Measurements from ENCODE around the gene EIPR1. TPM values are rescaled to one million over a fixed set of nuclear protein-coding genes. Genes with fewer than 3 reads are reported as not detected.

EIPR1 gene
- total RNA-seq, 4 donors from 2014 or later = 13.1 to 41.0 (median 27.4) TPM

DNA sequence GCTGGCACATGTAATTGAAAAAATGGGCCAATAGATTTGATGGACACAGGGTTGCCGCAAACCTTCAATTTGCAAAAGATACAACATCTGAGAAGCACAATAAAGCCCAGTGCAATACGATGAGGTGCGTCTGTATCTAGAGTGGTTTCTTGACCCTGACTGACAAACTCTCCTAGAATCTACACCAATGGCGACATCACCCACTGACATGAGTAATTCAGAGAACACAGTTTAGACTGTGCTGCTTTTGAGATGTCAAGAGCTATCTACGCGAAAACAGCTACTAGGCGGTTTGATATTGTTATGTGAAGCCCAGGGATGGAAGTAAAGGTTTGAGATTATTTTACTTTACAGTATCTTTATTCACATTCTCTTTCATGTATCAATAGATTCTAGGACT lies 104.9 kb downstream of the EIPR1 start:
- TF ChIP-seq, protein P1, sequence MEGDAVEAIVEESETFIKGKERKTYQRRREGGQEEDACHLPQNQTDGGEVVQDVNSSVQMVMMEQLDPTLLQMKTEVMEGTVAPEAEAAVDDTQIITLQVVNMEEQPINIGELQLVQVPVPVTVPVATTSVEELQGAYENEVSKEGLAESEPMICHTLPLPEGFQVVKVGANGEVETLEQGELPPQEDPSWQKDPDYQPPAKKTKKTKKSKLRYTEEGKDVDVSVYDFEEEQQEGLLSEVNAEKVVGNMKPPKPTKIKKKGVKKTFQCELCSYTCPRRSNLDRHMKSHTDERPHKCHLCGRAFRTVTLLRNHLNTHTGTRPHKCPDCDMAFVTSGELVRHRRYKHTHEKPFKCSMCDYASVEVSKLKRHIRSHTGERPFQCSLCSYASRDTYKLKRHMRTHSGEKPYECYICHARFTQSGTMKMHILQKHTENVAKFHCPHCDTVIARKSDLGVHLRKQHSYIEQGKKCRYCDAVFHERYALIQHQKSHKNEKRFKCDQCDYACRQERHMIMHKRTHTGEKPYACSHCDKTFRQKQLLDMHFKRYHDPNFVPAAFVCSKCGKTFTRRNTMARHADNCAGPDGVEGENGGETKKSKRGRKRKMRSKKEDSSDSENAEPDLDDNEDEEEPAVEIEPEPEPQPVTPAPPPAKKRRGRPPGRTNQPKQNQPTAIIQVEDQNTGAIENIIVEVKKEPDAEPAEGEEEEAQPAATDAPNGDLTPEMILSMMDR (IDR thresholded peaks at IDR 0.05) = no peak
- TF ChIP-seq POLR2AphosphoS5 (IDR thresholded peaks at IDR 0.05) (no peak), POLR2A (IDR thresholded peaks at IDR 0.05) (no peak), EP300 (IDR thresholded peaks at IDR 0.05; ENCODE audit: low read depth) (no peak)

DNA sequence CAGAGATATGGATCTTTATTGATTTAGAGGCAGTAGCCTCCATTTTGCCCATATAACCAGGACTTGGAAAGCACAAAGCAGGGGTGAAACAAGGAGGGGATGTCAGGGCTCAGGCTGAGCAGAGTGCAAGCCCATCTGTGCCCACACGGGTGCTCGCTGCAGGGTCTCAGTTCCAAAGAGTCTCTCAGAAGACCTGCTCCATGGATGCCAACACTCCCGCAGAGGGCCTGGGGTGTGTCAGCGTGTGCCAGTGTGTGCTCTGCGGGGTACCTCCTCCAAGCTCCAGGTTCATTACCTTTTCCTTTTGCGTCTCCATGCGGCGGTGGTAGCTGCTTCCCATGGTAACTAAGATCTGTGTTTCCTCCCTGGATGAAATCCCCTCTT lies 107.5 kb downstream of the EIPR1 start:
- Histone ChIP-seq H3K9me3 (no peaks in the 10 kb centered on the region), H3K4me1 (no peaks in the 10 kb centered on the region), H3K4me3 (no peak overlapping the region), H3K27me3 (no peaks in the 10 kb centered on the region), H3K36me3 (no peaks in the 10 kb centered on the region), H3K27ac (no peak overlapping the region)
- in situ Hi-C loops (cut with MboI; ENCODE audit: low pct_ligation_motif_present in 1 of 4, low pct_unique_long_range_greater_than_20kb in 1 of 4, low sequenced_read_pairs in 3 of 4) (no loop called here), intact Hi-C loops (cut with DNase I; ENCODE audit: low total_unique reads) (no loop called here)
- TF ChIP-seq EP300 (IDR thresholded peaks at IDR 0.05; ENCODE audit: low read depth) = no peak
- no peak for DNase-seq
- WGBS, 2 donors (ENCODE audit: low coverage in 1 of 2) = 100% methylated on average over 8 of the region's 8 CpGs; no CpG with 5 or more reads in 1 of the 2 donors

More for the DNA sequence above, 104.9 kb downstream of the EIPR1 start:
- H3K4me3 ChIP-seq = no peak overlapping the region
- no peaks in the 10 kb centered on the region for H3K4me1 ChIP-seq
- H3K9me3 ChIP-seq = peaks cover 0 to 4% of the 10 kb centered on the region in 2 donors
- intact Hi-C loops (cut with DNase I; ENCODE audit: low total_unique reads) = no loop called here
- in situ Hi-C loops (cut with MboI; ENCODE audit: low pct_ligation_motif_present in 1 of 4, low pct_unique_long_range_greater_than_20kb in 1 of 4, low sequenced_read_pairs in 3 of 4) = no loop called here
- WGBS, 2 donors (ENCODE audit: low coverage in 1 of 2) = 97 to 100% methylated on average over 4 to 7 of the region's 7 CpGs
- H3K27ac ChIP-seq = no peak overlapping the region
- no peaks in the 10 kb centered on the region for H3K27me3 ChIP-seq
- no peaks in the 10 kb centered on the region for H3K36me3 ChIP-seq
- no peak for DNase-seq

DNA sequence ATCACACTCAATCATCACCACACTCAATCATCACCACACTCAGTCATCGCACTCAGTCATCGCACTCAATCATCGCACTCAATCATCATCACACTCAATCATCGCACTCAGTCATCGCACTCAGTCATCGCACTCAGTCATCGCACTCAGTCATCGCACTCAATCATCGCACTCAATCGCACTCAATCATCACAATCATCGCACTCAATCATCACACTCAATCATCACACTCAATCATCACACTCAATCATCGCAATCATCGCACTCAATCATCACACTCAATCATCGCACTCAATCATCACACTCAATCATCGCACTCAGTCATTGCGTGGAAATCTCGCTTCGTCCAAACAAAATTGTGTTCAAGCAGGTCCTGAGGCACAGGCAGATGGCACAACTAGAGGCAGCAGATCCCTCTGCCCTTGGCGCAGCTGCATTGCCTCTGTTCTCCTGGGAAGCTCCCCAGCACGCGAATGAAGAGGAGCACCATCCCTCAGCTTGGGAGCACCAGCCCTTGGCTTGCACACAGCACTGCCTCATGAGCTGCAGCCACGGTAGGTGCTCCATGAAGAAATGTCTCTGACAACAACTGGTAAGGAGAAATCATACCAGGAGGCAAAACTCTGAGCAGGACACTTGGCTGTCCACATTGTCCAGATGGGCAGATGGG lies 108.1 kb downstream of the EIPR1 start:
- DNase-seq = no peak
- no peak for TF ChIP-seq EP300 (IDR thresholded peaks at IDR 0.05; ENCODE audit: low read depth)
- Histone ChIP-seq H3K36me3 (no peaks in the 10 kb centered on the region), H3K27ac (no peak overlapping the region), H3K9me3 (no peaks in the 10 kb centered on the region), H3K27me3 (no peaks in the 10 kb centered on the region), H3K4me3 (no peak overlapping the region), H3K4me1 (no peaks in the 10 kb centered on the region)
- in situ Hi-C loops (cut with MboI; ENCODE audit: low pct_ligation_motif_present in 1 of 4, low pct_unique_long_range_greater_than_20kb in 1 of 4, low sequenced_read_pairs in 3 of 4) = no loop called here
- intact Hi-C loops (cut with DNase I; ENCODE audit: low total_unique reads) = no loop called here
- 79% methylated on average over 10 to 22 of the region's 22 CpGs for WGBS, 2 donors (ENCODE audit: low coverage in 1 of 2)

- Histone ChIP-seq H3K27me3 (no peaks in the 10 kb centered on the region), H3K27ac (no peak overlapping the region), H3K4me1 (no peaks in the 10 kb centered on the region), H3K9me3 (no peaks in the 10 kb centered on the region), H3K4me3 (no peak overlapping the region), H3K36me3 (no peaks in the 10 kb centered on the region)
- in situ Hi-C loops (cut with MboI; ENCODE audit: low pct_ligation_motif_present in 1 of 4, low pct_unique_long_range_greater_than_20kb in 1 of 4, low sequenced_read_pairs in 3 of 4) = no loop called here
- DNase-seq = no peak
- TF ChIP-seq, protein P1 (IDR thresholded peaks at IDR 0.05) = no peak
- TF ChIP-seq POLR2A (IDR thresholded peaks at IDR 0.05) (no peak), POLR2AphosphoS5 (IDR thresholded peaks at IDR 0.05) (no peak), EP300 (IDR thresholded peaks at IDR 0.05; ENCODE audit: low read depth) (no peak)
- 93% methylated on average over 6 of the region's 6 CpGs; no CpG with 5 or more reads in 1 of the 2 donors for WGBS, 2 donors (ENCODE audit: low coverage in 1 of 2)
- intact Hi-C loops (cut with DNase I; ENCODE audit: low total_unique reads) = no loop called here
These were observed 109.0 kb downstream of the EIPR1 start for GRCh38 chr2:3268705-3269029.

DNA sequence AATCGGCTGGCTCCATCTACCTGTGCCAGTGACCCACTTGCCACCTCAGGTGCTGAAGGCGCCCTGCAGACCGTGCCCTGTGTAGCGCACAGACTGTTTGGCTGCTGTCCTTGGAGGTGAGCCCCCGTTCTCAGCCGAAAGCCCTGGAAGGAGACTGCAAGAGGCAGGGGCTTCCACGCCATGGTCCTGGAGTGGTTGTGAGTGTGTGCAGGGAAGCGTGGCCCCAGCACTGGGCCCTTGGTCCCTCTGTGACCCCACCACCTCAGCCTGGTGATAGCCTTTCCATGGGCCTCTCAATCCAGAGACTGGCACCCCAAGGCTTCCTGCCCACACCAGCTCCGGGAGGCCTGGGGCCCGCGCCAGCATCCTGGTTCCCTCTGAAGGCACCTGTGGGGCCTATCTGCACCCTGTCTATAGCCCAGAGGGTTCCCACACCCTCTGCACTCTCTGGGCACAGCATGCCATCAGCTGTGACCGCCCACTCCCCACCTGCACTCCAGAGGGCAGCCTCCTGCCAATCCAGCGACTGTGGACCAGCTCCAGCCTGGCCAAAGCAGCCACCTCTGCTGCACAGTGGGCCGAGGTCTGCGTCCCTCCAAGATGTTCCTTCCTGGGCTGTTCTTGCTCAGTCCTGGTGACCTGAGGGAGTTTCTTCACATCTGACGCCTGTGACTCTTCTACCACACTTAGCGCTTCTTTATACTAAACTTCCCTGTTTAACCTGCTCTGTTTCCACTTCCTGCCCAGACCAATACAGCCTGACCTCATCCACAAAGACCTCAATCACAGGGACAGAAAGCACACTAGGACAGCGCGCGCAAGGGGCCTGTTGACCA lies 109.5 kb downstream of the EIPR1 start:
- Histone ChIP-seq H3K4me3 (no peak overlapping the region), H3K4me1 (no peaks in the 10 kb centered on the region), H3K27ac (no peak overlapping the region), H3K9me3 (no peaks in the 10 kb centered on the region), H3K36me3 (no peaks in the 10 kb centered on the region), H3K27me3 (no peaks in the 10 kb centered on the region)
- intact Hi-C loops (cut with DNase I; ENCODE audit: low total_unique reads) = no loop called here
- in situ Hi-C loops (cut with MboI; ENCODE audit: low pct_ligation_motif_present in 1 of 4, low pct_unique_long_range_greater_than_20kb in 1 of 4, low sequenced_read_pairs in 3 of 4) = no loop called here
- no peak for DNase-seq
- TF ChIP-seq, protein P1 (IDR thresholded peaks at IDR 0.05) = no peak
- TF ChIP-seq POLR2A (IDR thresholded peaks at IDR 0.05) (no peak), POLR2AphosphoS5 (IDR thresholded peaks at IDR 0.05) (no peak), EP300 (IDR thresholded peaks at IDR 0.05; ENCODE audit: low read depth) (no peak)
- WGBS, 2 donors (ENCODE audit: low coverage in 1 of 2) = 95 to 100% methylated on average over 2 to 16 of the region's 20 CpGs
